ENCODE data around the gene ELMO1. TPM values are rescaled to one million over a fixed set of nuclear protein-coding genes. Genes with fewer than 3 reads are reported as not detected.

ELMO1 gene
- polyA plus RNA-seq, 2 of the 4 experiments (the other 2 are of a cell fraction): 2.3 to 6.1 TPM

GRCh38 chr7:37483627-37484026 lies 35.0 kb upstream of the ELMO1 start (continued):
- TF ChIP-seq, protein P1, sequence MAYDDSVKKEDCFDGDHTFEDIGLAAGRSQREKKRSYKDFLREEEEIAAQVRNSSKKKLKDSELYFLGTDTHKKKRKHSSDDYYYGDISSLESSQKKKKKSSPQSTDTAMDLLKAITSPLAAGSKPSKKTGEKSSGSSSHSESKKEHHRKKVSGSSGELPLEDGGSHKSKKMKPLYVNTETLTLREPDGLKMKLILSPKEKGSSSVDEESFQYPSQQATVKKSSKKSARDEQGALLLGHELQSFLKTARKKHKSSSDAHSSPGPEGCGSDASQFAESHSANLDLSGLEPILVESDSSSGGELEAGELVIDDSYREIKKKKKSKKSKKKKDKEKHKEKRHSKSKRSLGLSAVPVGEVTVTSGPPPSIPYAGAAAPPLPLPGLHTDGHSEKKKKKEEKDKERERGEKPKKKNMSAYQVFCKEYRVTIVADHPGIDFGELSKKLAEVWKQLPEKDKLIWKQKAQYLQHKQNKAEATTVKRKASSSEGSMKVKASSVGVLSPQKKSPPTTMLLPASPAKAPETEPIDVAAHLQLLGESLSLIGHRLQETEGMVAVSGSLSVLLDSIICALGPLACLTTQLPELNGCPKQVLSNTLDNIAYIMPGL (CRISPR knock-in tag; IDR thresholded peaks at IDR 0.05; ENCODE audit: borderline replicate concordance): no peak
- no peak for TF ChIP-seq CBX2 (IDR thresholded peaks at IDR 0.05; ENCODE audit: borderline replicate concordance, low read depth)
- TF ChIP-seq SMC3 (IDR thresholded peaks at IDR 0.05): no peak

- DNase-seq (ENCODE audit: low read depth in 1 of 2, low spot score in 1 of 2) (no peak), ATAC-seq (no peak)
- CTCF ChIA-PET: interaction anchor here (4.3 kb wide), 1 partner anchor 13 kb away, joined by 20 read pairs; no protein-coding TSS in a partner anchor
These were observed 34.3 kb upstream of the ELMO1 start for GRCh38 chr7:37482953-37483352.

GRCh38 chr7:37482505-37482904 lies 33.8 kb upstream of the ELMO1 start:
- WGBS (ENCODE audit: missing lambda C conversion rate): 14% methylated on average over 1 of the region's 1 CpG
- DNase-seq (ENCODE audit: low read depth in 1 of 2, low spot score in 1 of 2) (no peak), FAIRE-seq (no peak), ATAC-seq (no peak)
- Histone ChIP-seq H3K4me2 (no peak overlapping the region), H3K4me1 (no peaks in the 10 kb centered on the region), H3K27ac (no peak overlapping the region), H3K9me3 (0 out of 3 replicates have a peak, but pooled peaks cover 2% of the 10 kb centered on the region), H3K4me3 (no peak overlapping the region)
- CTCF ChIA-PET: no interaction called here
- POLR2A ChIA-PET: interaction anchor here (0.7 kb wide), 1 partner anchor 42 kb away, joined by 3 read pairs; no protein-coding TSS in a partner anchor
- TF ChIP-seq HOXB5 (CRISPR knock-in tag; IDR thresholded peaks at IDR 0.05) (no peak), ZFP36 (IDR thresholded peaks at IDR 0.05; ENCODE audit: borderline replicate concordance, partially characterized antibody) (no peak), NFE2L2 (conservative IDR thresholded peaks at IDR 0.05; ENCODE audit: low read length) (no peak), EHF (CRISPR knock-in tag; IDR thresholded peaks at IDR 0.05) (no peak), CEBPB (IDR thresholded peaks at IDR 0.05) (no peak), RNF2 (IDR thresholded peaks at IDR 0.05; ENCODE audit: borderline replicate concordance, low read depth) (no peak), RCOR1 (IDR thresholded peaks at IDR 0.05; ENCODE audit: low read depth, low read length) (no peak), MAFK (IDR thresholded peaks at IDR 0.05; ENCODE audit: partially characterized antibody) (no peak), NR3C1 (IDR thresholded peaks at IDR 0.05) (no peak), CHD2 (IDR thresholded peaks at IDR 0.05; ENCODE audit: low read length, partially characterized antibody) (no peak), HOXB13 (CRISPR knock-in tag; IDR thresholded peaks at IDR 0.05; ENCODE audit: low read depth) (no peak), RARB (CRISPR knock-in tag; IDR thresholded peaks at IDR 0.05) (no peak), FOSB (CRISPR knock-in tag; IDR thresholded peaks at IDR 0.05) (no peak)
- TF ChIP-seq, protein P2, sequence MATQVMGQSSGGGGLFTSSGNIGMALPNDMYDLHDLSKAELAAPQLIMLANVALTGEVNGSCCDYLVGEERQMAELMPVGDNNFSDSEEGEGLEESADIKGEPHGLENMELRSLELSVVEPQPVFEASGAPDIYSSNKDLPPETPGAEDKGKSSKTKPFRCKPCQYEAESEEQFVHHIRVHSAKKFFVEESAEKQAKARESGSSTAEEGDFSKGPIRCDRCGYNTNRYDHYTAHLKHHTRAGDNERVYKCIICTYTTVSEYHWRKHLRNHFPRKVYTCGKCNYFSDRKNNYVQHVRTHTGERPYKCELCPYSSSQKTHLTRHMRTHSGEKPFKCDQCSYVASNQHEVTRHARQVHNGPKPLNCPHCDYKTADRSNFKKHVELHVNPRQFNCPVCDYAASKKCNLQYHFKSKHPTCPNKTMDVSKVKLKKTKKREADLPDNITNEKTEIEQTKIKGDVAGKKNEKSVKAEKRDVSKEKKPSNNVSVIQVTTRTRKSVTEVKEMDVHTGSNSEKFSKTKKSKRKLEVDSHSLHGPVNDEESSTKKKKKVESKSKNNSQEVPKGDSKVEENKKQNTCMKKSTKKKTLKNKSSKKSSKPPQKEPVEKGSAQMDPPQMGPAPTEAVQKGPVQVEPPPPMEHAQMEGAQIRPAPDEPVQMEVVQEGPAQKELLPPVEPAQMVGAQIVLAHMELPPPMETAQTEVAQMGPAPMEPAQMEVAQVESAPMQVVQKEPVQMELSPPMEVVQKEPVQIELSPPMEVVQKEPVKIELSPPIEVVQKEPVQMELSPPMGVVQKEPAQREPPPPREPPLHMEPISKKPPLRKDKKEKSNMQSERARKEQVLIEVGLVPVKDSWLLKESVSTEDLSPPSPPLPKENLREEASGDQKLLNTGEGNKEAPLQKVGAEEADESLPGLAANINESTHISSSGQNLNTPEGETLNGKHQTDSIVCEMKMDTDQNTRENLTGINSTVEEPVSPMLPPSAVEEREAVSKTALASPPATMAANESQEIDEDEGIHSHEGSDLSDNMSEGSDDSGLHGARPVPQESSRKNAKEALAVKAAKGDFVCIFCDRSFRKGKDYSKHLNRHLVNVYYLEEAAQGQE (IDR thresholded peaks at IDR 0.05): no peak

More at GRCh38 chr7:37482953-37483352, 34.3 kb upstream of the ELMO1 start:
- FAIRE-seq: no peak
- H3K27ac ChIP-seq: no peak overlapping the region
- no peak overlapping the region for H3K4me3 ChIP-seq
- WGBS (ENCODE audit: missing lambda C conversion rate): 81% methylated on average over 2 of the region's 2 CpGs
- TF ChIP-seq CBX2 (IDR thresholded peaks at IDR 0.05; ENCODE audit: borderline replicate concordance, low read depth): no peak
- no peak for TF ChIP-seq JUNB (IDR thresholded peaks at IDR 0.05)
- TF ChIP-seq, protein P3, sequence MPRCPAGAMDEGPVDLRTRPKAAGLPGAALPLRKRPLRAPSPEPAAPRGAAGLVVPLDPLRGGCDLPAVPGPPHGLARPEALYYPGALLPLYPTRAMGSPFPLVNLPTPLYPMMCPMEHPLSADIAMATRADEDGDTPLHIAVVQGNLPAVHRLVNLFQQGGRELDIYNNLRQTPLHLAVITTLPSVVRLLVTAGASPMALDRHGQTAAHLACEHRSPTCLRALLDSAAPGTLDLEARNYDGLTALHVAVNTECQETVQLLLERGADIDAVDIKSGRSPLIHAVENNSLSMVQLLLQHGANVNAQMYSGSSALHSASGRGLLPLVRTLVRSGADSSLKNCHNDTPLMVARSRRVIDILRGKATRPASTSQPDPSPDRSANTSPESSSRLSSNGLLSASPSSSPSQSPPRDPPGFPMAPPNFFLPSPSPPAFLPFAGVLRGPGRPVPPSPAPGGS (IDR thresholded peaks at IDR 0.05): no peak
- TF ChIP-seq EHMT2 (IDR thresholded peaks at IDR 0.05; ENCODE audit: low read depth): no peak
- TF ChIP-seq CBX8 (IDR thresholded peaks at IDR 0.05): no peak
- TF ChIP-seq NR3C1 (IDR thresholded peaks at IDR 0.05): no peak
- TF ChIP-seq FOSB (CRISPR knock-in tag; IDR thresholded peaks at IDR 0.05): no peak
- no peak for TF ChIP-seq ZSCAN20 (CRISPR knock-in tag; IDR thresholded peaks at IDR 0.05)
- TF ChIP-seq, protein P4, sequence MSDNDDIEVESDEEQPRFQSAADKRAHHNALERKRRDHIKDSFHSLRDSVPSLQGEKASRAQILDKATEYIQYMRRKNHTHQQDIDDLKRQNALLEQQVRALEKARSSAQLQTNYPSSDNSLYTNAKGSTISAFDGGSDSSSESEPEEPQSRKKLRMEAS (IDR thresholded peaks at IDR 0.05): no peak
- TF ChIP-seq, protein P5, sequence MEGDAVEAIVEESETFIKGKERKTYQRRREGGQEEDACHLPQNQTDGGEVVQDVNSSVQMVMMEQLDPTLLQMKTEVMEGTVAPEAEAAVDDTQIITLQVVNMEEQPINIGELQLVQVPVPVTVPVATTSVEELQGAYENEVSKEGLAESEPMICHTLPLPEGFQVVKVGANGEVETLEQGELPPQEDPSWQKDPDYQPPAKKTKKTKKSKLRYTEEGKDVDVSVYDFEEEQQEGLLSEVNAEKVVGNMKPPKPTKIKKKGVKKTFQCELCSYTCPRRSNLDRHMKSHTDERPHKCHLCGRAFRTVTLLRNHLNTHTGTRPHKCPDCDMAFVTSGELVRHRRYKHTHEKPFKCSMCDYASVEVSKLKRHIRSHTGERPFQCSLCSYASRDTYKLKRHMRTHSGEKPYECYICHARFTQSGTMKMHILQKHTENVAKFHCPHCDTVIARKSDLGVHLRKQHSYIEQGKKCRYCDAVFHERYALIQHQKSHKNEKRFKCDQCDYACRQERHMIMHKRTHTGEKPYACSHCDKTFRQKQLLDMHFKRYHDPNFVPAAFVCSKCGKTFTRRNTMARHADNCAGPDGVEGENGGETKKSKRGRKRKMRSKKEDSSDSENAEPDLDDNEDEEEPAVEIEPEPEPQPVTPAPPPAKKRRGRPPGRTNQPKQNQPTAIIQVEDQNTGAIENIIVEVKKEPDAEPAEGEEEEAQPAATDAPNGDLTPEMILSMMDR (IDR thresholded peaks at IDR 0.05): no peak
- TF ChIP-seq RNF2 (IDR thresholded peaks at IDR 0.05; ENCODE audit: borderline replicate concordance, low read depth): no peak
- TF ChIP-seq RCOR1 (IDR thresholded peaks at IDR 0.05; ENCODE audit: low read depth, low read length): no peak
- no peak for TF ChIP-seq TP53 (CRISPR knock-in tag; IDR thresholded peaks at IDR 0.05)
- TF ChIP-seq TFCP2L1 (CRISPR knock-in tag; IDR thresholded peaks at IDR 0.05): no peak
- no peaks in the 10 kb centered on the region for H3K4me1 ChIP-seq
- peaks cover 2% of the 10 kb centered on the region; the same call in 1 of the 3 replicates for H3K9me3 ChIP-seq
- H3K4me2 ChIP-seq: no peak overlapping the region
- POLR2A ChIA-PET: interaction anchor here (0.7 kb wide), 1 partner anchor 43 kb away, joined by 3 read pairs; no protein-coding TSS in a partner anchor

All from A549 (cell line).